GM23248 (cell line): Measurements from ENCODE around the gene NAA10. TPM values are rescaled to one million over a fixed set of nuclear protein-coding genes. Genes with fewer than 3 reads are reported as not detected.

ENCODE experiments used
- DNase-seq: peaks from one replicate; pipeline ENCODE4 v3.0.0-alpha.2; 2015
- H2AFZ ChIP-seq: fragments of 200-600 bp; sonication (generic); 2 replicates; pipeline ENCODE4 v1.6.1; 2016; ENCODE audit warnings: antibody characterized with exemption
- H3F3A ChIP-seq: fragments of 200-600 bp; sonication (generic); 2 replicates; pipeline ENCODE4 v1.6.1; 2016; ENCODE audit warnings: mild to moderate bottlenecking, antibody characterized with exemption, mixed run types; ENCODE audit not compliant: insufficient read depth
- H3K27ac ChIP-seq: fragments of 200-600 bp; sonication (generic); 2 replicates; pipeline ENCODE4 v1.5.1; 2016; ENCODE audit warnings: mild to moderate bottlenecking
- H3K27me3 ChIP-seq: fragments of 200-600 bp; sonication (generic); replicated peaks from 2 replicates; pipeline ENCODE4 v1.6.1; 2016; ENCODE audit warnings: mild to moderate bottlenecking; ENCODE audit not compliant: insufficient read depth
- H3K36me3 ChIP-seq: fragments of 200-600 bp; sonication (generic); 2 replicates; pipeline ENCODE4 v1.6.1; 2016; ENCODE audit warnings: low read depth, mild to moderate bottlenecking
- H3K4me1 ChIP-seq: fragments of 200-600 bp; sonication (generic); 2 replicates; pipeline ENCODE4 v1.6.1; 2016; ENCODE audit warnings: mild to moderate bottlenecking; ENCODE audit not compliant: insufficient read depth
- H3K4me2 ChIP-seq: fragments of 200-600 bp; sonication (generic); one replicate; pipeline ENCODE4 v1.6.1; 2016; ENCODE audit warnings: mild to moderate bottlenecking; ENCODE audit not compliant: unreplicated experiment
- H3K4me3 ChIP-seq: fragments of 200-600 bp; sonication (generic); 2 replicates; pipeline ENCODE4 v1.5.1; 2016; ENCODE audit warnings: mild to moderate bottlenecking
- H3K79me2 ChIP-seq: fragments of 200-600 bp; sonication (generic); 2 replicates; pipeline ENCODE4 v1.6.1; 2016; ENCODE audit warnings: mild to moderate bottlenecking; ENCODE audit not compliant: insufficient read depth
- H3K9ac ChIP-seq: fragments of 200-600 bp; sonication (generic); 2 replicates; pipeline ENCODE4 v1.6.1; 2016; ENCODE audit warnings: mild to moderate bottlenecking
- H3K9me2 ChIP-seq: fragments of 200-600 bp; sonication (generic); 2 replicates; pipeline ENCODE4 v1.6.1; 2016; ENCODE audit warnings: mixed run types, mild to moderate bottlenecking, moderate library complexity; ENCODE audit not compliant: insufficient read depth
- H3K9me3 ChIP-seq: fragments of 200-600 bp; sonication (generic); one replicate; pipeline ENCODE4 v1.6.1; 2017; ENCODE audit warnings: low read depth
- H4K20me1 ChIP-seq: fragments of 200-600 bp; sonication (generic); 2 replicates; pipeline ENCODE4 v1.6.0; 2016; ENCODE audit not compliant: insufficient read depth
- EZH2 ChIP-seq: fragments of 200-600 bp; sonication (generic); IDR thresholded peaks from 2 replicates; pipeline ENCODE4 v1.6.1; 2018; ENCODE audit warnings: antibody characterized with exemption, mild to moderate bottlenecking; ENCODE audit not compliant: insufficient read depth, poor library complexity, severe bottlenecking
- EZH2phosphoT487 ChIP-seq: fragments of 200-600 bp; sonication (generic); IDR thresholded peaks from 2 replicates; pipeline ENCODE4 v1.6.1; 2018; ENCODE audit warnings: antibody characterized with exemption, moderate library complexity, mild to moderate bottlenecking, low read depth; ENCODE audit not compliant: insufficient read depth
- WGBS, 2 experiments: methylation state at CpG; one replicate each; pipeline ENCODE4 v1.1.6; 2015 to 2017; ENCODE audit warnings: low lambda C conversion rate in 2 of 2, low coverage in 1 of 2; ENCODE audit errors: missing lambda C conversion rate in 2 of 2; 5-methylcytosine and 5-hydroxymethylcytosine counted together
- in situ Hi-C: fragments of 300-500 bp; cut with MboI; formaldehyde crosslinking; loops from 2 replicates; pipeline ENCODE4 v1.15.0; 2020
- polyA plus RNA-seq: library from polyadenylated mRNA; unstranded; fragments of >200 nt; fragmentation: Nextera tagmentation; extraction: Ambion mirVana; gene quantifications from 2 replicates; pipeline ENCODE4 v1.2.1, GENCODE V29; 2016
- total RNA-seq: library from RNA; depleted of rRNA; stranded (reverse); fragments of >200 nt; shearing (Covaris generic); gene quantifications from 2 replicates; pipeline ENCODE4 v1.2.3, GENCODE V29; 2014

Gene NAA10
- total and polyA plus RNA-seq, 2 experiments from 2014 or later, result 154 to 166 TPM

- Histone ChIP-seq H2AFZ (no peak overlapping the region), H3K9me3 (no peaks in the 10 kb centered on the region), H3K79me2 (no peaks in the 10 kb centered on the region), H3K27ac (no peak overlapping the region), H3K36me3 (no peaks in the 10 kb centered on the region), H3K4me1 (no peaks in the 10 kb centered on the region), H3F3A (no peaks in the 10 kb centered on the region), H4K20me1 (no peaks in the 10 kb centered on the region), H3K4me2 (no peak overlapping the region), H3K9ac (no peak overlapping the region), H3K4me3 (no peak overlapping the region), H3K27me3 (no peaks in the 10 kb centered on the region; the same call in 1 of the 2 replicates), H3K9me2 (no peaks in the 10 kb centered on the region)
- in situ Hi-C loops, result no loop called here
- no peak for DNase-seq
- TF ChIP-seq EZH2phosphoT487 (no peak), EZH2 (no peak)
- 80% methylated on average over 6 of the region's 6 CpGs for WGBS, 2 experiments
Measured at GRCh38 chrX:153889123-153889522, 45.7 kb downstream of the NAA10 start.

DNA sequence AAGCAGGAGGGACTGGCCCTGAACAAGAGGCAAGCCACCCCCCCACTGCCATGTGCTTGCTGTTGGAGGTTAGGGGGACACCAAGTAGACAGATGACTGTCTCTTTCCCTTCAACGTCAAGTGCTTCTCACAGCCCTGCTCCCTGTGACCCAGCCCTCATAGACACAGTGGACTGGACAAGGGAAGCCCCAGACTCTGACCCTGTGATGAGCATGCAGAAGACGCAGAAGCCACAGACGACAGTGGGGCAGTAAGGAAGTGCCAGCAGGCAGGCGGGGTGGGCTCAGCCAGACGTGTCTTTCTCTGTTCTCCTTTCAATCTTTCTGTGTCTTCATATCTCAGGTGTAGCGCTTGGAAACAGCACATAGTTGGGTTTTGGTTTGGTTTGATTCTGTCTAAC lies 46.5 kb downstream of the NAA10 start:
- Histone ChIP-seq H3K27ac (no peak overlapping the region), H3K27me3 (no peaks in the 10 kb centered on the region; the same call in 1 of the 2 replicates)
- 25 to 32% methylated on average over 6 of the region's 6 CpGs for WGBS, 2 experiments

GRCh38 chrX:153887385-153887784 lies 47.5 kb downstream of the NAA10 start:
- H3K9ac ChIP-seq, result no peak overlapping the region
- no peak overlapping the region for H3K27ac ChIP-seq
- H3K4me1 ChIP-seq, result no peaks in the 10 kb centered on the region
- H4K20me1 ChIP-seq, result no peaks in the 10 kb centered on the region
- H3K9me2 ChIP-seq, result no peaks in the 10 kb centered on the region
- H3K36me3 ChIP-seq, result no peaks in the 10 kb centered on the region
- no peaks in the 10 kb centered on the region; the same call in 1 of the 2 replicates for H3K27me3 ChIP-seq
- 68 to 69% methylated on average over 7 to 8 of the region's 8 CpGs for WGBS, 2 experiments
- in situ Hi-C loops, result no loop called here
- no peaks in the 10 kb centered on the region for H3K9me3 ChIP-seq
- H3K4me3 ChIP-seq, result no peak overlapping the region
- no peaks in the 10 kb centered on the region for H3F3A ChIP-seq
- no peak overlapping the region for H3K4me2 ChIP-seq
- TF ChIP-seq EZH2phosphoT487, result no peak
- no peak for TF ChIP-seq EZH2
- H3K79me2 ChIP-seq, result no peaks in the 10 kb centered on the region
- H2AFZ ChIP-seq, result no peak overlapping the region
- no peak for DNase-seq

More for the DNA sequence above, 46.5 kb downstream of the NAA10 start:
- H3K79me2 ChIP-seq, result no peaks in the 10 kb centered on the region
- no peaks in the 10 kb centered on the region for H3K9me2 ChIP-seq
- no peaks in the 10 kb centered on the region for H3K4me1 ChIP-seq
- H2AFZ ChIP-seq, result no peak overlapping the region
- H3F3A ChIP-seq, result no peaks in the 10 kb centered on the region
- H3K9me3 ChIP-seq, result no peaks in the 10 kb centered on the region
- H3K4me2 ChIP-seq, result no peak overlapping the region
- TF ChIP-seq EZH2, result no peak
- no peak for TF ChIP-seq EZH2phosphoT487
- H3K9ac ChIP-seq, result no peak overlapping the region
- no peak overlapping the region for H3K4me3 ChIP-seq
- in situ Hi-C loops, result no loop called here
- no peaks in the 10 kb centered on the region for H3K36me3 ChIP-seq
- no peak for DNase-seq
- no peaks in the 10 kb centered on the region for H4K20me1 ChIP-seq

DNA sequence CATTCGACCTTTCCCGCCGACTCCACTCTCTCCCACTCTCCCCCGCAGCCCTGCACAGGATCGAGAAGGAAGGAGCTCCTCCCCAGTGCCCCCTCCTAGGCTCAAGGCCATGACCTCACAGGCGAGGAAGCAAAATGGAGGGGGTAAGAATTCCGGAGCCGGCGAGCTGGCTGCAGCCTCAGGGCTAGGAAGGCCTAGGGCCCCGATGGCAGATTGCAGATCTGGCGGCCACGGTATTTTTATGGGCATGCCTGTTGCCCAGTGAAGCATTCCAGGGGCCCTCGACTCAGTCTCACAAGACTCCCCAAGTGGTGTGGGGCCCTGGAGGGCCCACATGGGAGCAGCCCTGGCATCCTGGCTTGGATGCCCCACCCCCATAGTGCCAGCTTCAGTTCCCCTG lies 47.9 kb downstream of the NAA10 start:
- no peak for TF ChIP-seq EZH2phosphoT487
- no peak for TF ChIP-seq EZH2
- H3K4me2 ChIP-seq, result no peak overlapping the region
- no peaks in the 10 kb centered on the region for H3F3A ChIP-seq
- DNase-seq, result no peak
- H2AFZ ChIP-seq, result no peak overlapping the region
- in situ Hi-C loops, result no loop called here
- H3K27ac ChIP-seq, result no peak overlapping the region
- H3K27me3 ChIP-seq, result no peaks in the 10 kb centered on the region; the same call in 1 of the 2 replicates
- 17 to 40% methylated on average over 5 to 12 of the region's 13 CpGs for WGBS, 2 experiments
- no peak overlapping the region for H3K4me3 ChIP-seq
- H3K79me2 ChIP-seq, result no peaks in the 10 kb centered on the region
- no peaks in the 10 kb centered on the region for H4K20me1 ChIP-seq
- H3K4me1 ChIP-seq, result no peaks in the 10 kb centered on the region
- no peak overlapping the region for H3K9ac ChIP-seq
- H3K9me3 ChIP-seq, result no peaks in the 10 kb centered on the region
- H3K9me2 ChIP-seq, result no peaks in the 10 kb centered on the region
- no peaks in the 10 kb centered on the region for H3K36me3 ChIP-seq
